GM18508 (cell line): ENCODE data around the gene KDM4B.

Source experiments
- ATAC-seq: cut with Tn5 transposase; IDR thresholded peaks from one replicate; pipeline ENCODE4 v1.9.1; 2021; ENCODE audit warnings: moderate number of reproducible peaks; ENCODE audit not compliant: insufficient read depth, unreplicated experiment

Gene KDM4B

DNA sequence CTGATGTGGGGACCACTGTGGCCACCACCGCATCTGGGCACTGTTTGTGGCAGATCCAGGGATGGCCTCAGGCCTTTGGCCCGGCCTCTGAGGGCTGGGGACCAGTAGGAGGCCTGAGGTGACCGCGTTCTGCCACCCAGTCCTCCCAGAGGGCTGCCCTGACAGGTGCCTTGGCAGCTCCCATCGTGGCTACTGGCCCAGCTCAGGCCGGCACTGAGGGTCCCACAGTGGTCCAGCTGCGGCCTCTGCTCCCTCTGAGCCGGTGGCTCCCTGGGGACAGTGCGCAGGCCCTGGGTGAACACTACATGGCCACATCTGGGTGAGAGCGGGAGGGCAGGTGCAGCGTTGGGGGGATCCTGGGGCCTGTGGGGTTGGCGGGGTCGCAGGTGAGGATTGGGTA lies 61.9 kb downstream of the KDM4B start:
- no peak for ATAC-seq

DNA sequence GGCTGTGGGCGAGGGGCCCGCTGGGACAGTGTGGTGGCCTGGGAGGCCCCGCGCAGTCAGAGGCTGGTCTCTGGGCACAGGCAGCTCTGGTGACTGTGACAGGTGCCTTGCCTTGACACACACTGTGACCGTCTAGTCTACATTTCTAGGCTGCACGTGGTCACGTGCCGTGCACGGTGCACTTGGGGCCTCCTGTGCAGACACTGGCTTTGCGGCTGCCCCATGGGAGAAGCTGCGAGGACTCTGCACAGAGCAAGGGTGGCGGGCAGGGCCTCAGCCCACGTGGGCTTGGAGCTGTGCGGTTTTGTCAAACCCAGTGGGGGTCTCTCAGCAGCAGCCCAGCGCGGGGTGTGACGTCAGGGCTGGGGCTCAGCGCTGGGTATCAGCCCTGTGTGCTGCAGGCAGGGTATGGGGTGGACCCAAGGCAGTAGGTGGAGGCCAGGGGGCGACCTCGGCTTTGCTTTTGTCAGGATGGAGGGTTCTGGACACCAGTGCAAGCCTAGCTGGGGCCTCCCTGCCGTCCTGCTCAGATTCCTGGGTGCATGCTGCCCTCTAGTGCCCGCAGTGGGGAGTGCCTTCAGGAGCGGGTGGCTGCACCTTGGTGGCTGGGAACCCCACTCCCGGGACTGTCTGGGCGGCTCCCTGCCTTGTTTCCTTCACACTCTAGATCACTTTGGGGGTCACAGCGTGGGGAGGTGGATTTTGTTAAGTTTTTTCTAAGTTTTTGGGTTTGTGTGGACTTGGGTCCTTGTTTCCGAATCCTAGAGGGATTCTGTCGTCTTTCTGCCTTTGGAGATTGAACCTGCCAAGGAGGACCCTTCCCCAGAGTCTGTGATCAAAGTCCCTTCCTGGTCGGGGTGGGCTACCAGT lies 62.6 kb downstream of the KDM4B start:
- no peak for ATAC-seq

DNA sequence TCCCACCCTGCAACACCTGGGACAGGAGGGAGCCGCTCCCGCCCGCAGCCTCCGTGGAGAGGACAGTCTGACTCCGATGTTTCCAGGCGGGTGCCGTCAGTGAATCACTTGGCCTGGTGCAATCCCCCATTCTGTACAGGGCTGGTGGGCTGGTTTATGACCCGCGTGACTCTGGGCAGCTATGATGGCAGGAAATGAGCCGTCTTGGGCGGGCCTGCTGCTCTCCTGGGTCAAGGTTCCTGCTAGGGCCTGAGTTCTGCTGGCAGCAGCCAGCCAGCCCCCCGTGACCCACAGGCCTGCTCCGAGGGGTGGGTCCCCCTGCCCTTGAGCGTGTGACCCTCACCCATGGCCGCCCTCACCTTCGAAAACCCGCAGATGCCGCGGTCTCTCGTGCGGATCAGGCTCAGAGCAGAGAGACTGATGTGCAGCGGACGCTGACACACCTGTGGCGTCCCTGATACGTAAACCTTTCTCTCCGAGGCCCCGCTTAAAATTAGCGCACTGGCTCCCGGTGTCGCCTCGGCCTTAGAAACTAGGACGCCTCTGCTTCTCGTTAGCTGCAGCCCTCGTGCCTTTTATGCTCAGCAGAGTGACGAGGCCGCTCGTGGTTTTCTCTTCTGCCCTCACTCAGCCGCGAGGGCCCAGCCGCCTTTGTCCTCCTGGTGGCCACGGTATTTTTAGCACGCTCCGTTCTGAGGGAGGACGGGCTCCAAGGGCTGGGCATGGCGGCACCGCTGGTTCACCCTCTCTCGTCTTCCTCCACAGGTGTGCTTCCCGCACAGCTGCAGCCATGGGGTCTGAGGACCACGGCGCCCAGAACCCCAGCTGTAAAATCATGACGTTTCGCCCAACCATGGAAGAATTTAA lies 63.4 kb downstream of the KDM4B start:
- ATAC-seq, result no peak

DNA sequence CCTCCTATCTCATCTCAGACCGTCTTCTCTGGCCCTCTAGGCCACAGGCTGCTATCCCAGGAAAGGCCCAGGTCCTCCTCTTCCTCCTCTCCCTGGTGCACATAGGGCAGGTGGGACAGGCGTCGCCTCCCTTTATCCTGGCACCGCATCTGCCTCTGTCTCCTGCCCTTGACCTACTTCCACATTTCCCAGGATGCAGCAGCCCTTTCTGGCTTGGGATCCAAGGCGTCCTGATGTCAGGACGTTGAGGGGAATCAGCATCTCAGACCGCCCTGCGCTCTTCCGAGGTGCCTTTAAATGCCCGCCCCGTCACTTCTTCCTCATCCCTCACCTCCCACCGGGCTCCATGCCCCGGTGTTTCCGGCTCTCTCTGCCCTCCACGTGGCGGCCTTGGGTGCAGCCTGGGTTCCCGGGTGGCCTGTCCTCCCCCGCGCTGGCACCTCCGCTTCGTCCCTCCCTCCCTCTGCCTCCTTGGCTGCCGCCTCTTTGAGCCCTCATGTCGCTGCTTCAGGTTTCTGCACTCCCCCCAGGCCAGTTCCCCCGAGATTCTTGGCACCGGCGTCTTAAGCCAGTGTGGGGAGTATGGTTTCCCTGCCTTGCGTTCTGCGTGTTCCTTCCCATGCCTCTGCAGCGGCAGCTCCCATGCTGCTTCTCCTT lies 66.3 kb downstream of the KDM4B start:
- no peak for ATAC-seq

DNA sequence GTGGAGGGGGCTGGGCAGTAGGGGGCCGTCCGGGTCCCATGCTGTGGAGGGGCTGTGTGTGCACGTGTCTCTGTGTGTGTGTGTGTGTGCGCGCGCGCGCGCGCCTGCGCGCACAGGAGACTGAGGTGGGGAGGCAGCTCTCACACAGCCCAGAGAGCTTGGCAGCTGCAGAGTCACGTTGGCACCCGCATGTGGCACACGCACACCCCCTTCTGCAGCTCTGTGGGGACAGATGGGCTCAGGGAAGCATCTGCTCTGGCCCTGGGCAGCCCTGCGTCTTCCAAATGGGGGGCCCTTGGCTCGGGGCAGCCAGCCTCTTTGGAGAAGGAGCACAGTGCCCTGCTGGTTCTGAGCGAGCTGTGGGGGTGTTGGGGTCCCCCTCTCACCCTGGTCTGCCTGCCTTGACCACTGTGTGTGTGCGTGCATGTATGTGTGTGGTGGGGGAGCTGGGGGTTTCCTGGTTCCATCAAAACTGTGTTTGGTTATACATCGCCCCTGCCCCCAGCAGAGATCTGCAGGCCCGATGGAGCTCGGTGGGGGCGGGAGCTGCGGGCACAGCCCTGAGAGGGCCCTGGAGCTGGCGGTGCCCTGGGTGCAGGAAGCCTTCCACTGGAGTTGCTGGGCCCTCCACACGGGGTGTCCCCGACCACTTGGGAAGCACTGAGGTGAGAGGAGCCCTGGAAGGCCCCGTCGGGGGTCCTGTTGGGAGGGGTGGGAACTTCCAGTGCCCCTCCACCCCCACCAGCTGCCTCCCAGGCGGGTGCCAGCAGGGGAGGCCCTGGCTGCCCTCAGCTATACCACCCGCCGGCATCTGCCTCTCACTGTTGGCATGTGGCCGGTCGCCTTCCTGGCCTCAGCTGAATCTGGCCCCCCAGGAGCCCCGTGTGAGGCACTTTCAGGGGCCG lies 67.1 kb downstream of the KDM4B start:
- ATAC-seq, result no peak

DNA sequence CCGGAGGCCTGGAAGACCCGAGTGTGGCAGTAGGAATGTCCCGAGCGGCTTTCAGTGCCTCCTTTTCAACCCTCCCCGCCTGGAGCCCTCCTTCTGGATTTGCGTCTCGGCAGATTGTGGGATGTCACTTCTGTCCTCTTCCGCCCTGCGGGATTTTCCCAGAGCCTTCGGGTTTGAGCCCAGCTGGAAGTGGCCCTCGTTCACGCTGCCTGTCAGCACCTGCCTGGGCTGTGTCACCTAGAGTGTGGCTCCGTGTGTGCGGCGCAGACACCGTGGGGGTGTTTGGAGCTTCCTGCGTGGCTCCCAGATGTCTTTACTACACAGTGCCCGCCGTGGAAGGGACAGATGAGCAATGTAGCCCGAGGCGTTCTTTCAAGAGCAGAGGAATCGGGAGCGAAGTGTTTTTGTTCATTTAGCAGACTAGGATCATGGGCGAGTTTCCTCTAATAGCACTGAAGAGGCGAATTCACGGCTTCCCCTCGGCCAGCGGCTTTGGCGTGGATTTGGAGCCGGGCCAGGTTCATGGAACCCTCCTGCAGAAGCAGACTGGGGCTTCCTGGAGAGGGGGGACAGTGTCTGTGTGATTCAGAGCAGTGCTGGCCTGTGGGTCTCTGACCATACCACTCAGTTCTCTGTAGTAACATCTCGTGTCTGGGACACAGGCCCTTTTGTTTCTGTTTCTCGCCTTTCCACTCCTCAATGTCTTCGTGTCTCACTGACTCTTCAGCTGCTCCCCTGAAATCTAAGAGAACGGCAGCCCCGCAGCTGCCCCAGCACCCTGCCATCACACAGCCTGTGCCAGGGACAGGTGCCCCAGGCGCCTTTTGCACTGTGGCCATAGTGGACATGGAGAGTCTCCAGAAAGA lies 68.0 kb downstream of the KDM4B start:
- ATAC-seq, result no peak

DNA sequence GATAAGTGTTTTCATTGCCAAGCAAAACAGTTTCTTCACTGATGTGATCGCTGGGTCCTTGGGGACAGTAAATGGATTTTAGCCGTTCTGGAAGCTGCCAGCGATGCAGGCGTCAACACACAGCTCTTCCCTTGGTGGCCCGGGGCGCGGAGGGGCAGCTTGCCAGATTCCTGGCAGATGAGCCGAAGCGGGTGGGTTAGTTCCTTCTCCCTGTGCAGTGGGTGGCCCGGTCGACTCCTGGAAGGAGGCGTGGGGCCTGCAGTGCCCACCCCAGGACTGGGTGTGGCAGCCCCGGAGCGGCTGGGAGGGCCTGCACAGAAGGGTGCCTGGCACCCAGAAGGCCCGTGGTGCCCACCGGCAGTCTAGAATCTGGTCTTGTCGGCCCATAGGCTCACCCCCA lies 69.0 kb downstream of the KDM4B start:
- ATAC-seq, result no peak

DNA sequence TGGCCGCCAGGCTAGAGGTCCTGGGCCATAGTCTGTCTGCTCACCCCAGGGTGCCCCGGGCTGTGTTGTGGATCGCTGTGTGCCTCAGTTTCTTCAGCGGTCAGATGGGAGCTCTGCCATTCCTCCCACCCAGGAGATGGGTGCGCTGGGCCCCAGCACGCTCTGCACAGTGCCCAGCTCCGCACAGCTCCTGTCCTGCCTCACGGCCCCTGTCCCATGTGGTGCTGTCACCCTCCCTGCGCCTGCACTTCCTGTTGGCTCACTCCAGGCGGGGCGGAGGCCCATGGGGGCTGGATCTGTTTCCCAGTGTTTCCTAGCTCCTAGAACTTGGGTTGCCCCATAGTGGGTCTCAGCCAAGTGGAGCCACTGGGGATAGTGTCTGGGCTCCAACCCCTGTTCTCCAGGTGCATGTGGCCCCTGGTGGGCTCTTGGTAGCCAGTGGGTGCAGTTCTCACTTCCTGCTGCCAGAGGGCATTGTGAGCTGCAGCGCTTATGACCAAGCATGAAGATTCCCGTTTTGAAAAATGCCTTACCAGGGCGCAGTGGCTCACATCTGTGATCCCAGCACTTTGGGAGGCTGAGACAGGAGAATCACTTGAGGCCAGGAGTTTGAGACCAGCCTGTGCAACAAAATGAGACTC lies 69.8 kb downstream of the KDM4B start:
- no peak for ATAC-seq

DNA sequence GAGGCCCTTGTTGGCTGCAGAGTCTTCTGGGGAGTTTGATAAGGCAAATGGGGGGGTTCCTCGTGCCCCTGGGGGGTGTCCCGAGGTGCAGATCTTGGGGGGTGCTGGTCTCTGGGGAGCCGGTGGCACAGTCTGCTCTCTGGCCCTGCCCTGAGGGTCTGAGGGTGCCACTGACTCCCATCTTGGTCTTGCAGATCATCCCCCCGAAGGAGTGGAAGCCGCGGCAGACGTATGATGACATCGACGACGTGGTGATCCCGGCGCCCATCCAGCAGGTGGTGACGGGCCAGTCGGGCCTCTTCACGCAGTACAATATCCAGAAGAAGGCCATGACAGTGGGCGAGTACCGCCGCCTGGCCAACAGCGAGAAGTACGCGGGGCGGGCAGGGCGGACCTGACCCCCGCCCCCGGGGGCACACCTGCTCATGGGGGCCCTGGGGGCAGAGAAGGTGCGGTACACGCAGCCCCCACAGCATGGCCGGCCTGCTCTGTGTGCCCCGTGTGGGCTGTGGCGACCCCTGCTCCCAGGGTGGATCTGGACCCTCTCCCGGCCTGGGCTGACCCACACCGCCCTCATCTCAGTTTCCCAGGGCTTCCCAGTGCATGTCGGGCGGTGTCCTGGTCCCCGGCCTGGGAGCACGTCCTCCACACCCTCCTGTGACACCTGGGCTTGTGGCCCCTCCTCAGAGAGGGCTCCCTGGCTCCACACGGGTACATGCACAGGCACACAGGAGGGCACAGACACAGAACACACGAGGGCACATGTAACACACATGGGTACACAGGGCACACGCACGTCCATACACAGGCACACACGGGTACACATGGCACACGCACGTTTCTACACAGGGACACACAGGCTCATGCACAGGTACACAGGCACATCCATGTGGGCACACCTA lies 71.0 kb downstream of the KDM4B start:
- no peak for ATAC-seq

DNA sequence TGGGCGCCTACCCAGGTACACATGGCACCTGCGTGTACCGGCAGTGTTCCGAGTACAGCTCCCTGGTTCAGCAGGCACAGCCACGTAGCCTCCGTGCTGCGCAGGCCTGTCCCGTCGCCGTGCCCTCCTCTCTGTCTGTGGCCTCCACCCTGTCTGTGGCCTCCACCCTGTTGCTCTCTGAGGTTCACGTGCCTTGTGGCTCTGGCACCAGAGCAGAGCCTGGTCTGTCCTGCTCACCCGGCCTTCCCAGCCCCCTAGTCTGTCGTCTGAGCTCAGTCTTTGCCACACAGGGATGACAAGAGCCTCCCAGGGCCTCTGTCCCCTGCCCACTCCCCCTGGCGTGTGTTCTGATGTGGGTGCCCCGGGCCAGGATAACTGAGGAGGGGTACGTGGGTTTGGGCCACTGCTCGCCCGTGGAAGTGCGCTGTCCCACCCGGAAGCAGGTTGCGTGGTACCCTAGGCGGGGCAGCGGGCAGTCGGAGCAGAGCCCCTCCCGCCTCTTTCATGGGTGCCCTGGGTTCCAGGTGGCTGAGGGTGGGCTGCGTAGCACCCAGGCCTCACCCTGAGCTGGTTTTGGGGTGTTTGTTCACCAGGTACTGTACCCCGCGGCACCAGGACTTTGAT lies 71.7 kb downstream of the KDM4B start:
- no peak for ATAC-seq

DNA sequence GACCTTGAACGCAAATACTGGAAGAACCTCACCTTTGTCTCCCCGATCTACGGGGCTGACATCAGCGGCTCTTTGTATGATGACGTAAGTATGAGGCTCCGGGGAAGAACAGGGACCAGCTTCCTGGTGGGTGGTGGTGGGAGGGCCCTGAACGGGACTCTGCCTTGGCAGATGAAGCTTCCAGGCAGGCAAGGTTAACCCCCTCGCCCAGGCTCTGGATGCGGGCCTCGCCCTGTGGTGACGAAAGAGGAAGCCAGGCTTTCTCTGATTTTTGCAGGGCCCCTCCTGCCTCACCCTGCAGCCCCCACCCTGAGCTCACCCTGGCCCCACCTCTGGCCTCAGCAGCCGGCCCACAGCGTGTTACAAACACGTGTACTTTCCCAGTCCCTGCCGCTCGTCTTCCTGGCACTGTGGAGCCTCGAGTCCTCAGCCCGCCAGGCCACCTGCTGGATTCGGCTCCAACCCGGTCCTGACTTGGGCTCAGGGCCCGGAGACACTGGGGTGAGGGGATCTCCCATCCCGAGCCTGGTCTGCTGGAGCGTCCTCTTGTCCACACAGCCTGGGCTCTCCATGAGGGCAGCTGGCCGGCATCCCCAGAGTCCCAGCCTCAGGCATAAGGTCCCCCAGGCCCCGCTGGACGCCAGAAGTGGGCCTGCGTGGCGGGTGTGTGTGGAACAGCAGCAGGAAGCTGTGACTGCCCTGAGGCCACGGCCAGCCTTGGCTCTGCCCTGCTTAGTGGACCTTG lies 72.4 kb downstream of the KDM4B start:
- ATAC-seq, result no peak

DNA sequence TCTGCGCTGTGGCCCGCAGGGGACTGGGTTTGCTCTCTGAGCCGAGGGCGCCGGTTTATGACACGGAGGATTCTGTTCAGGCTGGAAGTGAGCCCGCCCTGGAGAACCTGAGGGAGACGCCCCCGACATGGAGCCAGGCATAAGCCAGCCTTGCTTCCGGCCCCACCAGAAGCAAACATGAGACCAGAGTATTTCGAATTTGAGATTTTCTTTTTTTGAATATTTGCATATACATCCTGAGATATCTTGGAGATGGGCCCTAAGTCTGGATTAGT lies 72.9 kb downstream of the KDM4B start:
- no peak for ATAC-seq

DNA sequence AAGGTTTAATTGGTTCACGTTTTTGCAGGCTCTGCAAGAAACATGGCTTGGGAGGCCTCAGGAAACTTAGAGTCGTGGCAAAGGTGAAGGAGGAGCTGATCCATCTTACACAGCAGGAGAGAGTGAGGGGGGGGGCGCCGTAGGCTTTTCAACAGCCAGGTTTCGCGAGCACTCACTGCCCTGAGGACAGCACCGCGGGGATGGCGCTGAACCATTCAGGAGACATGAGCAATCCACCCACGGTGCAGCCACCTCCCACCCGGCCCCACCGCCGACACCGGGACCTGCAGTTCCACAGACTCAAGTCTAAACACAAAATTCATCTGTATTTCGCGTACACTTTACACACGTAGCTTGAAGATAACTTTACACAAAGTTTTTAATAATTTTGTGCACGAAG lies 73.6 kb downstream of the KDM4B start:
- ATAC-seq, result no peak

DNA sequence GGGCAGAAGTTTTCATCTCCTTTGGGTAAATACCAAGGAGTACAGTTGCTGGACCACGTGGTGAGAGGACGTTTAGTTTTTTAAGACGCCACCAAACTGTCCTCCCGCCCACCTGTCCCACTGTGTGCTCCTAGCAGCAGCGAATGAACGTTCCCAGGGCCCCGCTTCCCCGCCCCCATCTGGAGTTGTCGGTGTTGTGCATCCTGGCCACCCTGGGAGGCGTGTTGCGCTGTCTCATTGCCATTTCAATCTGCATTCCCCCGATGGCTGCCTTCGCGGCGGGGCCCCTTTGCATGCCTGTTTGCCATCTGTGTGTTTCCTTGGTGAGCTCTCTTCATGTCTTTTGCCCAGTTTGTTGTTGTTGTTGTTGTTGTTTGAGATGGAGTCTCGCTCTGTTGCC lies 76.1 kb downstream of the KDM4B start:
- ATAC-seq, result no peak

DNA sequence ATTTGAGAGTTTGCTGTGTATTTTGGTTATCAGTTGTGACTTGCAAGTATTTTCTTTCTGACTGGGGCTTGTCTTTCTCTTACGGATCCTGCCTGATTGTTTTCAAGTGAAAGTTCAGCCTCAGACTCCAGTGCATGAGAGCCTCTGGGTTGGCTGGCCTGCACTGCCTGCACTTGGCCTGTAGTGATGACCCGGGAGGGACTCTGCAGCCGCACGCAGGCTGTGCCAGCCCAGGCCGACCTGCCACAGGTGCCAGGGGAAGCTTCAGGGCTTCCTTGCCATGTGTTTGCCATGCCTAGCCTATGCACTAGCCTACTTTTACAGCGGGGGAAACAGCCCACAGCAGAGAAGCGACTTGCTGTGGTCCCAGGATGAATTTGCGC lies 77.0 kb downstream of the KDM4B start:
- ATAC-seq, result no peak

DNA sequence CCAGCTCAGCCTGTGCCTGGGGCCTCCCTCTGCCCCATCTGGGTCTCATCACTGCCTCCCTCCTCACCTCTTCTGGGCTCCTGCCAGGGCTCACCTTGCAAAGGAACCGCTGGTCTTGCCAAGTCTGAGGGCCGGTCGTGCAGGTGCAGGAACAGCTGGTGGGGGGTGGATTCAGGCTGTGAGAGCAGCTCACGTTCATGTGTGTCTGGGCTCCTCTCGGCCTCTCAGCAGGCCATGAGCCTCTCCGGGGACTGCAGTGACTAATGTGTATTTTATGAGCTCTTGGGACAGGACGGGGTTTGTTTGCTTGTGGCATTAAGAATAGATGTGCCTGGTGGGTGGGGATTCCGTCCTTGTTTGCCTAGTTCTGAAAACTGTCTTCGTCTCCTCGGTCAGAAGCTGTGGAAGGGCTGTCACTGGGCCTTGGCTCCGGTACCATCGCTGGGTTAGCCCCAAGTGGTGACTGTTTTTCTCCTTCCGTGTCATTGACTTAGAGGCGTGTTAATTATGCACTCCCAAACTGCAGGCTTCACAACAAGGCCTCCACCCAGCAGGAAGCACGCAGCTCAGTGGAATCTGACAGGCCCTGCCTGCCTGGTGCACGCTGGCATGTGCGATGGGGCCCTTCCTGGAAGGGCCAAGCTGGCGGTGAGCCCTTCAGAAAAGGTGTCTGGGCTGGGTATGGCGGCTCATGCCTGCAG lies 77.6 kb downstream of the KDM4B start:
- no peak for ATAC-seq
